Uterus (tissue), 4 donors: ENCODE data around the gene C16orf92. TPM values are rescaled to one million over a fixed set of nuclear protein-coding genes. Genes with fewer than 3 reads are reported as not detected.
A peak's percentile ranks its signal among the peaks of the same experiment; 100 is the strongest.

Experiments
- DNase-seq, 2 donors: peaks; one replicate each; pipeline ENCODE4 v3.0.0-alpha.2; 2019 to 2020
- H3K27ac ChIP-seq, 2 donors: fragments of 200-600 bp; sonication (generic); 1 replicate in 1 of 2; 2 replicates in 1 of 2; pipeline ENCODE4 v1.5.1; 2016 to 2018
- H3K27me3 ChIP-seq, 2 donors: fragments of 200-600 bp; sonication (generic); one replicate each; pipeline ENCODE4 v1.5.1; 2018 to 2019; ENCODE audit warnings: control low read depth in 1 of 2
- H3K36me3 ChIP-seq, 2 donors: fragments of 200-600 bp; sonication (generic); one replicate each; pipeline ENCODE4 v1.5.1; 2019; ENCODE audit warnings: control low read depth in 1 of 2
- H3K4me1 ChIP-seq, 2 donors: fragments of 200-600 bp; sonication (generic); one replicate each; pipeline ENCODE4 v1.5.1; 2018 to 2019; ENCODE audit warnings: control low read depth in 1 of 2
- H3K4me3 ChIP-seq, 2 donors: fragments of 200-600 bp; sonication (generic); 1 replicate in 1 of 2; 2 replicates in 1 of 2; pipeline ENCODE4 v1.5.1; 2018 to 2019; ENCODE audit warnings: mild to moderate bottlenecking in 1 of 2
- H3K9me3 ChIP-seq, 2 donors: fragments of 200-600 bp; sonication (generic); one replicate each; pipeline ENCODE4 v1.5.1; 2019; ENCODE audit warnings: control low read depth in 1 of 2
- CTCF ChIP-seq, 4 experiments: fragments of 200-600 bp in 2 of 4; fragments of 450-650 bp in 2 of 4; sonication (generic) in 2 of 4; IDR thresholded peaks; one replicate each; pipeline ENCODE4 v1.5.1; 2016 to 2019; ENCODE audit warnings: antibody characterized with exemption in 4 of 4, mild to moderate bottlenecking in 2 of 4, moderate library complexity in 1 of 4
- POLR2A ChIP-seq, 2 donors: fragments of 450-650 bp; IDR thresholded peaks; one replicate each; pipeline ENCODE4 v1.6.1; 2016; ENCODE audit warnings: antibody characterized with exemption in 2 of 2, mild to moderate bottlenecking in 1 of 2, moderate library complexity in 1 of 2
- intact Hi-C: fragments of 100-400 bp; cut with DNase I; formaldehyde crosslinking; loops from one replicate; pipeline ENCODE4 v1.15.1; 2023; ENCODE audit warnings: low total_unique reads
- total RNA-seq, 4 donors: library from RNA; depleted of rRNA in 3 of 4; stranded (reverse); fragments of >200 nt in 3 of 4; gene quantifications; one replicate each; pipeline versions ENCODE4 v1.1.0 to v1.2.4, GENCODE V29; 2014 to 2023
- donor health status: DM: yes; HTN: yes; CAD: no.

The C16orf92 gene
- total RNA-seq, 4 donors from 2014 or later, result not detected

DNA sequence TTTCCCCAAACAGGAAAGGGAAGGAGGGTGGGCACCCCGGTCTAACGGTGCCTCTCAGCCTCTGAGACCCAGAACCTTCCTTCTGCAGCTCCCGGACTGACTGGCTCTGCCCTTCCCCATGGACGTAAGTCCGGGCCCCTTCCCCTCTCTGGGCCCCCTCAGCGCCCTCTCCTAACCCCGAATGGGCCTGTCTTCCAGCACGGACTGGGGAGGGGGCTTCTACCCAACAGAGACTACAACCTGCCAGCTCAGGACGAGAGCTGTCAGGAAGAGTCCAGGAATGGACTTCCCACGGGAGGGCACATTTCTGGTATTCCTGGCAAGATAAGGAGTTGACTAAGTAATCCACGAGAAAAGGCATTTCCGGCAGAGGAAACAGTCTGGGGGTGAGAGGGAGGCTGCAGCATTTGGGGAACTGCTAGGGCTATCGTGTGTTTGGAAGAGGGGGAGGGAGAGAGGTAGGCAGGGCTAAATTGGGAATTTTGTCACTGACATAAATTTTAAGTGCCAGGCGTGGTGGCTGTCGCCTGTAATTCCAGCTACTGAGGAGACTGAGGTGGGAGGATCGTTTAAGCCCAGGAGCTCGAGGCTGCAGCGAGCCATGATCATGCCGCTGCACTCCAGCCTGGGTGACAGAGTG, 30.5 kb downstream of the C16orf92 start:
- Histone ChIP-seq H3K4me1 (peaks cover 0 to 6% of the 10 kb centered on the region in 2 donors), H3K36me3 (no peaks in the 10 kb centered on the region), H3K4me3 (peak overlapping the region; percentile 71 to 76), H3K27me3 (no peaks in the 10 kb centered on the region), H3K27ac (peak overlapping the region in 1 of 2 donors; percentile 54), H3K9me3 (no peaks in the 10 kb centered on the region)
- no peak for DNase-seq
- intact Hi-C loops, result no loop called here
- TF ChIP-seq POLR2A (IDR thresholded peaks at IDR 0.05) (no peak), CTCF (IDR thresholded peaks at IDR 0.05) (no peak)

GRCh38 chr16:30054451-30054850, 31.5 kb downstream of the C16orf92 start:
- no peaks in the 10 kb centered on the region for H3K36me3 ChIP-seq
- H3K27me3 ChIP-seq, result no peaks in the 10 kb centered on the region
- no peak for TF ChIP-seq CTCF (IDR thresholded peaks at IDR 0.05)
- no peak for TF ChIP-seq POLR2A (IDR thresholded peaks at IDR 0.05)
- H3K4me3 ChIP-seq, result no peak overlapping the region
- H3K27ac ChIP-seq, result no peak overlapping the region
- DNase-seq, result no peak
- H3K4me1 ChIP-seq, result peaks cover 0 to 6% of the 10 kb centered on the region in 2 donors
- intact Hi-C loops, result no loop called here
- H3K9me3 ChIP-seq, result no peaks in the 10 kb centered on the region

GRCh38 chr16:30054959-30055553, 32.1 kb downstream of the C16orf92 start:
- H3K4me3 ChIP-seq, result no peak overlapping the region
- H3K36me3 ChIP-seq, result no peaks in the 10 kb centered on the region
- no peak for DNase-seq
- H3K4me1 ChIP-seq, result peaks cover 0 to 6% of the 10 kb centered on the region in 2 donors
- H3K9me3 ChIP-seq, result no peaks in the 10 kb centered on the region
- no peak overlapping the region for H3K27ac ChIP-seq
- intact Hi-C loops, result no loop called here
- H3K27me3 ChIP-seq, result no peaks in the 10 kb centered on the region
- TF ChIP-seq CTCF (IDR thresholded peaks at IDR 0.05), result no peak
- TF ChIP-seq POLR2A (IDR thresholded peaks at IDR 0.05), result no peak

- Histone ChIP-seq H3K27ac (no peak overlapping the region), H3K9me3 (no peaks in the 10 kb centered on the region), H3K27me3 (no peaks in the 10 kb centered on the region), H3K4me3 (no peak overlapping the region), H3K36me3 (no peaks in the 10 kb centered on the region), H3K4me1 (peaks cover 3 to 11% of the 10 kb centered on the region in 2 donors)
- DNase-seq, result no peak
- intact Hi-C loops, result no loop called here
- TF ChIP-seq POLR2A (IDR thresholded peaks at IDR 0.05), result no peak
- TF ChIP-seq CTCF (IDR thresholded peaks at IDR 0.05), result no peak
Observed at GRCh38 chr16:30060346-30060745, 37.3 kb downstream of the C16orf92 start.

GRCh38 chr16:30060836-30061554, 38.0 kb downstream of the C16orf92 start:
- Histone ChIP-seq H3K36me3 (no peaks in the 10 kb centered on the region), H3K27ac (no peak overlapping the region), H3K4me3 (no peak overlapping the region), H3K9me3 (no peaks in the 10 kb centered on the region), H3K27me3 (no peaks in the 10 kb centered on the region), H3K4me1 (peaks cover 3 to 11% of the 10 kb centered on the region in 2 donors)
- no peak for DNase-seq
- TF ChIP-seq CTCF (IDR thresholded peaks at IDR 0.05) (no peak), POLR2A (IDR thresholded peaks at IDR 0.05) (no peak)
- intact Hi-C loops, result no loop called here
